Keratinocyte (primary cell): Measurements from ENCODE around the gene FAM229B. TPM values are rescaled to one million over a fixed set of nuclear protein-coding genes. Genes with fewer than 3 reads are reported as not detected.
A peak's percentile ranks its signal among the peaks of the same experiment; 100 is the strongest.
"Not testable (repeated sequence)": the region's sequence is repeated elsewhere in the genome, so short reads cannot be mapped to it uniquely, and the experiment has no call there.

Source experiments
- DNase-seq: peaks from one replicate; pipeline ENCODE4 v3.0.0-alpha.2; 2011; ENCODE audit warnings: low read depth, missing footprints, low spot score
- FAIRE-seq: peaks from 2 replicates; lab custom pipeline; 2011; peaks lifted over from hg19 to GRCh38; lab: Jason Lieb, UNC
- H2AFZ ChIP-seq: 2 replicates; pipeline ENCODE4 v1.6.0; 2012; ENCODE audit warnings: low read length, control low read depth, inconsistent platforms; ENCODE audit not compliant: control insufficient read depth
- H3K27ac ChIP-seq: 2 replicates; pipeline ENCODE4 v1.5.1; 2011; ENCODE audit warnings: low read length; ENCODE audit not compliant: control insufficient read depth, insufficient read depth
- H3K27me3 ChIP-seq: 3 replicates; pipeline ENCODE4 v1.6.0; 2011; ENCODE audit warnings: low read length; ENCODE audit not compliant: control insufficient read depth, insufficient read depth; ENCODE audit errors: extremely low read depth
- H3K36me3 ChIP-seq, 2 experiments: 2 replicates in 1 of 2; 3 replicates in 1 of 2; pipeline ENCODE4 v1.5.1; 2011; ENCODE audit warnings: low read length in 2 of 2, mild to moderate bottlenecking in 1 of 2; ENCODE audit not compliant: control insufficient read depth in 2 of 2, insufficient read depth in 2 of 2; ENCODE audit errors: extremely low read depth in 1 of 2
- H3K4me1 ChIP-seq: 3 replicates; pipeline ENCODE4 v1.5.1; 2011; ENCODE audit warnings: low read length; ENCODE audit not compliant: control insufficient read depth, insufficient read depth; ENCODE audit errors: extremely low read depth
- H3K4me2 ChIP-seq: 3 replicates; pipeline ENCODE4 v1.6.0; 2011; ENCODE audit warnings: low read depth, low read length; ENCODE audit not compliant: control insufficient read depth, insufficient read depth; ENCODE audit errors: extremely low read depth
- H3K4me3 ChIP-seq, 3 experiments: fragments of 200-600 bp in 1 of 3; sonication (generic) in 1 of 3; 2 replicates in 2 of 3; 3 replicates in 1 of 3; pipeline ENCODE4 v1.5.1; 2011 to 2016; ENCODE audit warnings: low read length in 3 of 3, mild to moderate bottlenecking in 3 of 3, control low read depth in 2 of 3, inconsistent platforms in 1 of 3, low read depth in 1 of 3, mixed read lengths in 1 of 3, mixed run types in 1 of 3, moderate library complexity in 1 of 3; ENCODE audit not compliant: control insufficient read depth in 2 of 3, insufficient read depth in 2 of 3; ENCODE audit errors: extremely low read depth in 1 of 3
- H3K79me2 ChIP-seq: 2 replicates; pipeline ENCODE4 v1.6.0; 2012; ENCODE audit warnings: low read length; ENCODE audit not compliant: control insufficient read depth, insufficient read depth
- H3K9ac ChIP-seq: 3 replicates; pipeline ENCODE4 v1.6.0; 2011; ENCODE audit warnings: low read length; ENCODE audit not compliant: control insufficient read depth, insufficient read depth; ENCODE audit errors: extremely low read depth
- H3K9me1 ChIP-seq: 3 replicates; pipeline ENCODE4 v1.6.0; 2011; ENCODE audit warnings: low read length; ENCODE audit not compliant: control insufficient read depth, insufficient read depth; ENCODE audit errors: extremely low read depth
- H3K9me3 ChIP-seq: 2 replicates; pipeline ENCODE4 v1.5.1; 2012; ENCODE audit warnings: low read depth, low read length; ENCODE audit not compliant: control insufficient read depth
- H4K20me1 ChIP-seq: 3 replicates; pipeline ENCODE4 v1.6.0; 2011; ENCODE audit warnings: low read length; ENCODE audit not compliant: control insufficient read depth, insufficient read depth; ENCODE audit errors: extremely low read depth
- CTCF ChIP-seq, 3 experiments: IDR thresholded peaks in 1 of 3; conservative IDR thresholded peaks in 1 of 3; optimal IDR thresholded peaks in 1 of 3; 2 replicates in 2 of 3; 3 replicates in 1 of 3; pipeline versions ENCODE3 to v1.5.1; 2011; ENCODE audit warnings: low read length in 3 of 3, mild to moderate bottlenecking in 3 of 3, moderate library complexity in 2 of 3, control low read depth in 1 of 3, inconsistent platforms in 1 of 3; ENCODE audit not compliant: insufficient read depth in 2 of 3; ENCODE audit errors: extremely low read depth in 1 of 3
- EZH2 ChIP-seq: IDR thresholded peaks from one replicate; pipeline ENCODE4 v1.6.1; 2012; ENCODE audit warnings: inconsistent platforms, mild to moderate bottlenecking, low read length, moderate library complexity
- dilution Hi-C: fragments of 300-500 bp; cut with MboI; formaldehyde crosslinking; loops from one replicate; pipeline ENCODE4 v1.7.0; 2020; ENCODE audit warnings: low sequenced_read_pairs; ENCODE audit not compliant: extremely low pct_ligation_motif_present
- polyA plus RNA-seq, 5 experiments: library from polyadenylated mRNA; depleted of rRNA in 3 of 5; stranded (reverse) in 3 of 5; stranded (forward) in 1 of 5; unstranded in 1 of 5; fragments of >200 nt; gene quantifications; 1 replicate in 1 of 5; 2 replicates in 3 of 5; 3 replicates in 1 of 5; pipeline versions ENCODE4 v1.2.1 to v1.2.3, GENCODE V29; 2011 to 2012; ENCODE audit warnings: missing spikeins in 2 of 5, low read depth in 1 of 5, low replicate concordance in 1 of 5

FAM229B gene
- polyA plus RNA-seq, 1 donor (not counting 4 experiments of a cell fraction or from before 2014, with no cell fraction given), result 15.0 TPM

- dilution Hi-C loops, result no loop called here
- Histone ChIP-seq H3K9me3 (no peaks in the 10 kb centered on the region), H3K4me3 (no peak overlapping the region), H4K20me1 (no peaks in the 10 kb centered on the region), H3K4me2 (no peak overlapping the region), H3K79me2 (no peaks in the 10 kb centered on the region), H3K27me3 (no peaks in the 10 kb centered on the region), H3K4me1 (no peaks in the 10 kb centered on the region), H2AFZ (no peak overlapping the region), H3K27ac (no peak overlapping the region), H3K36me3 (no peaks in the 10 kb centered on the region), H3K9me1 (no peaks in the 10 kb centered on the region), H3K9ac (no peak overlapping the region)
- TF ChIP-seq CTCF (optimal IDR thresholded peaks at IDR 0.05 in 1 of 3, IDR thresholded peaks at IDR 0.05 in 1 of 3, conservative IDR thresholded peaks at IDR 0.05 in 1 of 3; ENCODE audit: extremely low read depth in 1 of 3, insufficient read depth in 2 of 3, low read length in 3 of 3) (no peak), EZH2 (no peak)
- DNase-seq (no peak), FAIRE-seq (no peak)
These were observed 37.0 kb upstream of the FAM229B start for GRCh38 chr6:112050429-112050828.

- H3K27ac ChIP-seq, FAIRE-seq, H3K36me3 ChIP-seq, H3K9me1 ChIP-seq, H3K9me3 ChIP-seq, H3K4me2 ChIP-seq, DNase-seq, H3K79me2 ChIP-seq, H3K9ac ChIP-seq, dilution Hi-C loops, H3K4me1 ChIP-seq, H4K20me1 ChIP-seq, H3K4me3 ChIP-seq, H3K27me3 ChIP-seq, H2AFZ ChIP-seq: not testable (repeated sequence)
These were observed 36.1 kb upstream of the FAM229B start for GRCh38 chr6:112051251-112051740.

GRCh38 chr6:112054001-112054400 lies 33.4 kb upstream of the FAM229B start, which contains the start of gene CCN6:
Gene CCN6 (plus strand): TSS chr6:112054104. CDS start chr6:112054358, 254 bp downstream.
- TF ChIP-seq EZH2 (no peak), CTCF (optimal IDR thresholded peaks at IDR 0.05 in 1 of 3, IDR thresholded peaks at IDR 0.05 in 1 of 3, conservative IDR thresholded peaks at IDR 0.05 in 1 of 3; ENCODE audit: extremely low read depth in 1 of 3, insufficient read depth in 2 of 3, low read length in 3 of 3) (no peak)
- Histone ChIP-seq H3K27me3 (no peaks in the 10 kb centered on the region), H3K36me3 (no peaks in the 10 kb centered on the region), H3K9ac (no peak within 1 kb of the TSS), H4K20me1 (no peaks in the 10 kb centered on the region), H3K4me1 (no peaks in the 10 kb centered on the region), H3K27ac (no peak within 1 kb of the TSS), H3K4me2 (no peak within 1 kb of the TSS), H3K79me2 (no peaks in the 10 kb centered on the region), H3K4me3 (peak within 1 kb of the TSS in 2 of 3 experiments; percentile 4 to 5), H3K9me1 (no peaks in the 10 kb centered on the region), H2AFZ (peak within 1 kb of the TSS; percentile 17), H3K9me3 (no peaks in the 10 kb centered on the region)
- dilution Hi-C loops, result no loop called here
- no peak for FAIRE-seq
- no peak for DNase-seq
